ENCODE measurements around the gene PHC2.

PHC2 gene

GRCh38 chr1:33460947-33461629, 30.2 kb upstream of the PHC2 start:
- Histone ChIP-seq H3K4me3 (no peak overlapping the region), H3K27ac (peak overlapping the region; percentile 87 to 91), H3K27me3 (no peaks in the 10 kb centered on the region), H3K9me3 (no peaks in the 10 kb centered on the region), H3K4me1 (peaks cover 0 to 42% (median 26%) of the 10 kb centered on the region in 4 donors), H3K36me3 (no peaks in the 10 kb centered on the region)
- peak; percentile 61 to 88 for DNase-seq
- intact Hi-C loops (cut with DNase I; ENCODE audit: low total_unique reads), result loop anchor here (10.0 kb wide), 2 partner anchors 86 to 236 kb away; no protein-coding TSS in a partner anchor
- TF ChIP-seq CTCF (IDR thresholded peaks at IDR 0.05), result no peak

DNA sequence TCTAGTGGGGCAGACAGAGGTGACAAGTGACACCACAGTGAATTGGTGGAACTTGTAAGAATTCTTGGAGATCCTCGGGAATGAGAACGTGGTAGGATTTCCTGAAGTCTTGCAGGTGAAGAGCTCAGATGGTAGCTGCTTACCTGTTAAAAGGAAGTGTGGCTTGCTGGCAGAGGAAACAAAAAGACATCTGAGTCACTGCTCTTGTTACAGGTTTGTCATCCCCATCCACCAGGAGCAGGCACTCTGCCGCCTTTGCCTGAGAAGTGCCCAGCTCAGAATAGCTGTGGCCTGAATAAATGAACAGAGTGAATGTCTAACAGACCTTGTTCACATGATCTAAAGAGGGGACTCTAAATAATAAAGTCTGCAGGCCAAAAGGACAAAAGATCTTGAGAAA, 29.2 kb upstream of the PHC2 start:
- Histone ChIP-seq H3K9me3 (no peaks in the 10 kb centered on the region), H3K27ac (peak overlapping the region; percentile 87 to 91), H3K36me3 (no peaks in the 10 kb centered on the region), H3K27me3 (no peaks in the 10 kb centered on the region), H3K4me1 (peaks cover 0 to 51% (median 28%) of the 10 kb centered on the region in 4 donors), H3K4me3 (no peak overlapping the region)
- TF ChIP-seq CTCF (IDR thresholded peaks at IDR 0.05), result no peak
- intact Hi-C loops (cut with DNase I; ENCODE audit: low total_unique reads), result loop anchor here (10.0 kb wide), 2 partner anchors 85 to 235 kb away; no protein-coding TSS in a partner anchor
- DNase-seq, result no peak

GRCh38 chr1:33459691-33460090, 28.8 kb upstream of the PHC2 start:
- DNase-seq, result no peak
- H3K27ac ChIP-seq, result peak overlapping the region; percentile 87 to 91
- intact Hi-C loops (cut with DNase I; ENCODE audit: low total_unique reads), result loop anchor here (10.0 kb wide), 2 partner anchors 85 to 235 kb away; no protein-coding TSS in a partner anchor
- no peak for TF ChIP-seq CTCF (IDR thresholded peaks at IDR 0.05)
- no peaks in the 10 kb centered on the region for H3K36me3 ChIP-seq
- no peak overlapping the region for H3K4me3 ChIP-seq
- H3K9me3 ChIP-seq, result no peaks in the 10 kb centered on the region
- H3K27me3 ChIP-seq, result no peaks in the 10 kb centered on the region
- peaks cover 0 to 51% (median 28%) of the 10 kb centered on the region in 4 donors for H3K4me1 ChIP-seq

DNA sequence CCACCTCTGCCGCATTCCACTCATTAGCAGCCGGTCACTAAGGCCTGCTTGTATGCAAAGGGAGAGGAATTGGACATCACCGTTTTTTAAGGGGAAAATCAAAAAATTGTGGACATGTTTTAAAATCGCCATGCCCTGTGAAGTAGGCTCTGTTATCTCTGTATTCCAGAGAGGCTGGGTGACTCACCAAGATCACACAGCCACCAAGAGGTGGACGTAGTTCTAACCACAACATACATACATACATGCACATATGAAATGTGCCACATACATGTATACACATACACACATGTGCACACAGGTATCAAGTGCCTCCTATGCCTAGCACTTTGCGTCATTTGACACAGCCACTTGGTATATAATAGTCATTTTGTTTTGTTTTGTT, 25.6 kb upstream of the PHC2 start:
- Histone ChIP-seq H3K27ac (peak overlapping the region in 1 of 2 donors; percentile 12), H3K27me3 (no peaks in the 10 kb centered on the region), H3K9me3 (no peaks in the 10 kb centered on the region), H3K36me3 (no peaks in the 10 kb centered on the region), H3K4me1 (peaks cover 0 to 46% (median 24%) of the 10 kb centered on the region in 4 donors), H3K4me3 (no peak overlapping the region)
- DNase-seq, result no peak
- intact Hi-C loops (cut with DNase I; ENCODE audit: low total_unique reads), result no loop called here
- TF ChIP-seq CTCF (IDR thresholded peaks at IDR 0.05), result no peak

DNA sequence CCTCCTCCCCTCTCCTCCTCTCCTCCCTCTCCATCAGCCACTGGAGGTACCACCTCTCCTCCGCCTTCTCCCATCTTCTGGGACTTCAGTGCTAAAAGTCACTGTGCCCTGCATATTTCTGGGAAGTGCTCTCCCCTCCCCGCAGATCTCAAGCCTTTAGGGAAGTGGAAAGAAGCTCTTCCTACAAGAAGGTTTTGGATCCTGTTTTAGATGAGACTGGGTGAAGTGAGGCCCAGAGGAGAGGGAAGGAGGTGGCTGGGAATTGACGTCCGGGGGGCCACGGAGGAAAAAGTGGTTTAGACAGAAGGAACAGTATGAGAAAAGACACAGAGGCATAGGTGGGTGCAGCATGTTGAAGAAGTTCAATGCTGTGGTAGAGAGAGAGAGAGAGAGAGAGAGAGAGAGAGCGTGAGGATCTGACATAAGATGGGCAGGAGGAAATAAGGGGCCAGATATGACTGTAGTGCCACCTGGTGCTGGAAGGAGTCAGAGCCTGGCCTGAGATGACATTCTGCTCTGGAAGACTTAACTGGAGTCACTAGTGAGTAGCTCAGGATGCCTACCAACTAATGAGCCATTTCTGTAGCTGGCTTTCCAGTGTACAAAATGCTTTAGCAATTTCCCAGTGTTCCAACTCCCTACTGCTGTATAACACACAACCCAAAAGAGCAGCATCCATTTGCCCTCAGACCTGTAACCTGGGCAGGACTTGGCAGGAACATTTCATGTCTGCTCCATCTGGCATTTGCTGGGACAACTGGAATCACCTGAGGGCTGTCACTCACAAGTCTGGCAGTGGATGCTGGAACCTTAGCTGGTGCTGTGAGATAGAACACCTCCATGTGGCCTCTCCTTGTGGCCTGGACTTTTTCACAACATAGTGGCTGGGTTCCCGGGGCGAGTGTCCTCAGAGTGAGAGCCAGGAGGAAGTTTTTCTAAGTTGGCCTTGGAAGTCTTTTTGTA, 24.9 kb upstream of the PHC2 start:
- Histone ChIP-seq H3K27ac (peak overlapping the region in 1 of 2 donors; percentile 12), H3K27me3 (no peaks in the 10 kb centered on the region), H3K4me3 (no peak overlapping the region), H3K4me1 (peaks cover 0 to 40% (median 19%) of the 10 kb centered on the region in 4 donors), H3K36me3 (no peaks in the 10 kb centered on the region), H3K9me3 (no peaks in the 10 kb centered on the region)
- TF ChIP-seq CTCF (IDR thresholded peaks at IDR 0.05), result peak; percentile 53 to 64
- intact Hi-C loops (cut with DNase I; ENCODE audit: low total_unique reads), result no loop called here
- DNase-seq, result peak; percentile 55 to 74
